Measurements from ENCODE around the gene AGPAT4.

DNA sequence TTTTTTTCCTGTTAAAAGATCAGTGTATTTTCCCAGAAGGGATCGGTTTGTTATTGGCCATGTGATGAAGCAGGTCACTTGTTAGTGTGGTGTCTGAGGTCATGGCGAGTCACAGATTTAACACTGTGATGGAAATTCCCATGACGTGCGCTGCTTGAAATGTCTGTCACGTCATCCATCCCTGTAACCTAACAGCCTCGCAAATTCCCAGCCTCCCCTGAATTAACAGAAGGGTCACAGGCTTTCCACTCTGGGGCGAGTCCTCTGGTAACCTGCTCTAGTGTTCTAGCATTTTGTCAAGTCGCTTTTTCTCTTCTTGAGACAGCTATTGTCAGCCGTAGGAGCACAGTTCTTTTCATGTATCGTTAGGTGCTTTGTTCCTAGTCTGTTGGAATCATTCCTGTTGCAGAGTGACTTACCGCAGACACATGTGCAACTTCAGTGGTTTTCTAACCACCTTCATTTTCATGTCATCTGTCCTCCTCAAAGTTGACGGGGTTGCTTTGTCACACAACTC is 145.1 kb downstream of the AGPAT4 start:
- TF ChIP-seq POLR2A (IDR thresholded peaks at IDR 0.05; ENCODE audit: borderline replicate concordance, extremely low read depth, insufficient read depth, insufficient read length) (no peak), SIN3A (IDR thresholded peaks at IDR 0.05; ENCODE audit: low read depth) (no peak), CBX3 (IDR thresholded peaks at IDR 0.05; ENCODE audit: low read depth) (no peak), RAD21 (IDR thresholded peaks at IDR 0.05; ENCODE audit: low read depth) (no peak), POLR2AphosphoS5 (IDR thresholded peaks at IDR 0.05; ENCODE audit: low read depth, low read length) (no peak), EZH2phosphoT487 (IDR thresholded peaks at IDR 0.05; ENCODE audit: borderline replicate concordance) (no peak), EZH2 (IDR thresholded peaks at IDR 0.05) (no peak), JUND (IDR thresholded peaks at IDR 0.05) (no peak), SRF (IDR thresholded peaks at IDR 0.05; ENCODE audit: low read depth) (no peak), FOSL1 (IDR thresholded peaks at IDR 0.05; ENCODE audit: low read depth) (no peak; the same call in 1 of the 2 replicates)
- TF ChIP-seq, protein P1, sequence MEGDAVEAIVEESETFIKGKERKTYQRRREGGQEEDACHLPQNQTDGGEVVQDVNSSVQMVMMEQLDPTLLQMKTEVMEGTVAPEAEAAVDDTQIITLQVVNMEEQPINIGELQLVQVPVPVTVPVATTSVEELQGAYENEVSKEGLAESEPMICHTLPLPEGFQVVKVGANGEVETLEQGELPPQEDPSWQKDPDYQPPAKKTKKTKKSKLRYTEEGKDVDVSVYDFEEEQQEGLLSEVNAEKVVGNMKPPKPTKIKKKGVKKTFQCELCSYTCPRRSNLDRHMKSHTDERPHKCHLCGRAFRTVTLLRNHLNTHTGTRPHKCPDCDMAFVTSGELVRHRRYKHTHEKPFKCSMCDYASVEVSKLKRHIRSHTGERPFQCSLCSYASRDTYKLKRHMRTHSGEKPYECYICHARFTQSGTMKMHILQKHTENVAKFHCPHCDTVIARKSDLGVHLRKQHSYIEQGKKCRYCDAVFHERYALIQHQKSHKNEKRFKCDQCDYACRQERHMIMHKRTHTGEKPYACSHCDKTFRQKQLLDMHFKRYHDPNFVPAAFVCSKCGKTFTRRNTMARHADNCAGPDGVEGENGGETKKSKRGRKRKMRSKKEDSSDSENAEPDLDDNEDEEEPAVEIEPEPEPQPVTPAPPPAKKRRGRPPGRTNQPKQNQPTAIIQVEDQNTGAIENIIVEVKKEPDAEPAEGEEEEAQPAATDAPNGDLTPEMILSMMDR (IDR thresholded peaks at IDR 0.05 in 2 of 3, conservative IDR thresholded peaks at IDR 0.05 in 1 of 3; ENCODE audit: borderline replicate concordance in 1 of 3, insufficient read depth in 1 of 3, low read depth in 2 of 3, low read length in 2 of 3): no peak
- TF ChIP-seq, protein P2, sequence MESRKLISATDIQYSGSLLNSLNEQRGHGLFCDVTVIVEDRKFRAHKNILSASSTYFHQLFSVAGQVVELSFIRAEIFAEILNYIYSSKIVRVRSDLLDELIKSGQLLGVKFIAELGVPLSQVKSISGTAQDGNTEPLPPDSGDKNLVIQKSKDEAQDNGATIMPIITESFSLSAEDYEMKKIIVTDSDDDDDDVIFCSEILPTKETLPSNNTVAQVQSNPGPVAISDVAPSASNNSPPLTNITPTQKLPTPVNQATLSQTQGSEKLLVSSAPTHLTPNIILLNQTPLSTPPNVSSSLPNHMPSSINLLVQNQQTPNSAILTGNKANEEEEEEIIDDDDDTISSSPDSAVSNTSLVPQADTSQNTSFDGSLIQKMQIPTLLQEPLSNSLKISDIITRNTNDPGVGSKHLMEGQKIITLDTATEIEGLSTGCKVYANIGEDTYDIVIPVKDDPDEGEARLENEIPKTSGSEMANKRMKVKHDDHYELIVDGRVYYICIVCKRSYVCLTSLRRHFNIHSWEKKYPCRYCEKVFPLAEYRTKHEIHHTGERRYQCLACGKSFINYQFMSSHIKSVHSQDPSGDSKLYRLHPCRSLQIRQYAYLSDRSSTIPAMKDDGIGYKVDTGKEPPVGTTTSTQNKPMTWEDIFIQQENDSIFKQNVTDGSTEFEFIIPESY (IDR thresholded peaks at IDR 0.05; ENCODE audit: extremely low read depth, insufficient replicate concordance, low read length): no peak
- TF ChIP-seq, protein P3, sequence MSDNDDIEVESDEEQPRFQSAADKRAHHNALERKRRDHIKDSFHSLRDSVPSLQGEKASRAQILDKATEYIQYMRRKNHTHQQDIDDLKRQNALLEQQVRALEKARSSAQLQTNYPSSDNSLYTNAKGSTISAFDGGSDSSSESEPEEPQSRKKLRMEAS (IDR thresholded peaks at IDR 0.05): no peak

All from HCT116 (cell line).